D721Med (cell line): ENCODE measurements around the gene CENPX.

Experiments used
- DNase-seq: peaks from one replicate; pipeline ENCODE4 v3.0.0; 2011; ENCODE audit warnings: low spot score; ENCODE audit not compliant: insufficient read length
- FAIRE-seq: peaks from 2 replicates; lab custom pipeline; 2011; peaks lifted over from hg19 to GRCh38; lab: Jason Lieb, UNC
- CTCF ChIP-seq: IDR thresholded peaks from 2 replicates; pipeline ENCODE4 v1.5.1; 2012; ENCODE audit warnings: mild to moderate bottlenecking, control low read depth; ENCODE audit not compliant: insufficient read depth; ENCODE audit errors: missing control alignments

The CENPX gene

GRCh38 chr17:82012640-82013295 lies 9.9 kb downstream of the CENPX start:
- DNase-seq (no peak), FAIRE-seq (no peak)
- TF ChIP-seq CTCF: no peak

DNA sequence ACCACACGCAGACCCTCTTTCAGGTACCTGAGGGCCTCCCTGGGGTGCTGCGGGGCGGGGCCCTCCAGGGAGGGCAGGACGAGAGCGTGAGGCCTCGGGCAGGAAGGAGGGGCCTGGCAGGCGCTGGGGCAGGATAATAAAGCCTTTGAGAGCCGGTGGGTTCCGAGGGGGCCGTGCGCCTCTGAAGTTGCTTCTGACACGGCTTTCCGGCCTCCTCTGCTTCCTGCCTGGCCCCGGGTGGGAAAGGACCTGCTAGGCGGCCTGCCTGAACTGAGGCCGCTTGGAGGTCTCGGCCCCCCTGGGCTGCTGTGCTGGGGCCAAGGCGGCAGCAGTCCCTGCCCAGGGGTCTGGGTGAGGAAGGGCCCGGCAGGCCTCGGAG lies 10.4 kb downstream of the CENPX start:
- TF ChIP-seq CTCF: no peak
- no peak for FAIRE-seq
- no peak for DNase-seq

GRCh38 chr17:82011617-82012187 lies 11.0 kb downstream of the CENPX start:
- FAIRE-seq (no peak), DNase-seq (no peak)
- TF ChIP-seq CTCF: no peak

DNA sequence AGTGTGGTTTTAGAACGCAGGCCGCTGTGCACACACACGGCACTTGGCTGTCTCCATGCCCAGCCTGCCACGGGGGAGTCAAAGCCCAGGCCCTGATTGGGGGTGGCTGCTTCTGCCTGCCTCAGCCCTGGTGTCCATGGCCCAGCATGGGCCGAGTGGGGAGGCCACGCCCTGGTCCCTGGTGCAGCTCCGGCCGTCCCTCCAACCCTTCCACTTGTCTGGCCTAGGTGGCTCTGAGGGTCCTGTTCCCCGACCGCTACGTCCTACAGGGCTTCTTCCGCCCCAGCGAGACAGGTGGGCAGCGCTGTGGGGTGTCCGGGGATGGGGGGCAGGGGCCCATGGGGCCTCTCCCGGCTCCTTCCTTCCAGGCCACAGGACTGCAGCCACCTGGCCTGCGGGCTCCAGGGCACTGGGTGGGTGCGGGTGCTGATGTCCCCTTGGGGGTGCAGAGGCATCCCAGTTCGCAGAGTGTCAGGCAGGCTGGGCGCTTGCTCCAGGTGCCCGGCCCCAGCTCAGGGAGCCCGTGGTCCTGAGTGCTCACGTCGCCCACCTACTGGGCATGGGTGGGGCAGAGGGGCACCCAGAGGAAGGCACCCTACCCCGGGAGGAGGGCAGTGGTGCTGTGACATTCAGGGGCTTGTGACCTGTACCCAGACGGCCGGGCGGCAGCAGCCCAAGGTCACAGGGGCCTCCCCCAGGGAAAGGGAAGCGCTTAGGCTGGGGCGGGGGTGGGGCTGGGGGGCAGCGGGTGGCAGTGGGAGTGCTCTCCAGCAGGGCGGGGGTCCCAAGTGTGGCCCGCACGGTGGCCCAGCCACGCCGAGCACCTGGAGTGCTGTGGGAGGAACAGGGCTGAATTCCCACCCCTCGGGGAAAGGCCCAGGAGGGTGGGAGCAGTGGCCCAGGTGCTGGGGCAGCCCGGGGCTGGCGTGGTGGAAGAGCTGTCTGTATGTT lies 11.8 kb downstream of the CENPX start:
- TF ChIP-seq CTCF: no peak
- DNase-seq: no peak
- no peak for FAIRE-seq

GRCh38 chr17:82009413-82009812 lies 13.3 kb downstream of the CENPX start:
- DNase-seq: no peak
- TF ChIP-seq CTCF: no peak
- FAIRE-seq: no peak

DNA sequence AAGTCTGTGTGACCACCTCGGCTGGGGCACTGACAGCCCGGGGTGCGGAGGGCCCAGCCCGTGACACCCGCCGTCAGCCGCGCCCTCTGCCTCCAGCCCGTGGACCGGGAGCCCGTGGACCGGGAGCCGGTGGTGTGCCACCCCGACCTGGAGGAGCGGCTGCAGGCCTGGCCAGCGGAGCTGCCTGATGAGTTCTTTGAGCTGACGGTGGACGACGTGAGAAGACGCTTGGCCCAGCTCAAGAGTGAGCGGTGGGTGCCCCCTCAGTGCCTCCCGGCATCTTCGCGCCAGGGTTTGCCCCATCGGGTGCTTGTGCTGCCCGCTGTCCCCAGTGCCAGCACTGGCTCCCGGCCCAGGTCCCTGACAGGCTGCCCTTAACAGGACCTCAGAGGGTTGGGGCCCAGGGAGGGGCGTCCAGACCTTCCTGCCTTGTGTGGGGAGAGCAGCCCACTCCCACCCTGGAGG lies 13.7 kb downstream of the CENPX start:
- TF ChIP-seq CTCF: no peak
- DNase-seq (no peak), FAIRE-seq (no peak)
